Parathyroid adenoma (tissue), 2 donors: ENCODE measurements around the gene NEGR1.

Source experiments
- H2AFZ ChIP-seq: fragments of 300-600 bp; sonication (generic); one replicate; pipeline ENCODE4 v1.7.0; 2017; ENCODE audit warnings: antibody characterized with exemption, mild to moderate bottlenecking
- H3K27ac ChIP-seq: fragments of 300-600 bp; sonication (generic); one replicate; pipeline ENCODE4 v1.7.0; 2017
- H3K27me3 ChIP-seq: fragments of 300-600 bp; sonication (generic); one replicate; pipeline ENCODE4 v1.7.0; 2017; ENCODE audit warnings: low read length; ENCODE audit not compliant: control insufficient read depth, insufficient read depth
- H3K36me3 ChIP-seq: fragments of 300-600 bp; sonication (generic); one replicate; pipeline ENCODE4 v1.7.0; 2017; ENCODE audit warnings: low read length; ENCODE audit not compliant: control insufficient read depth, insufficient read depth
- H3K4me1 ChIP-seq: fragments of 300-600 bp; sonication (generic); one replicate; pipeline ENCODE4 v1.7.0; 2017; ENCODE audit warnings: control low read depth
- H3K4me2 ChIP-seq: fragments of 300-600 bp; sonication (generic); one replicate; pipeline ENCODE4 v1.7.0; 2017; ENCODE audit warnings: low read length
- H3K4me3 ChIP-seq: fragments of 300-600 bp; sonication (generic); one replicate; pipeline ENCODE4 v1.7.0; 2017; ENCODE audit warnings: low read depth, low read length
- H3K79me2 ChIP-seq: fragments of 300-600 bp; sonication (generic); one replicate; pipeline ENCODE4 v1.7.0; 2017; ENCODE audit warnings: control low read depth
- H3K9ac ChIP-seq: fragments of 300-600 bp; sonication (generic); one replicate; pipeline ENCODE4 v1.7.0; 2017; ENCODE audit warnings: mild to moderate bottlenecking
- H3K9me3 ChIP-seq: fragments of 300-600 bp; sonication (generic); one replicate; pipeline ENCODE4 v1.7.0; 2017; ENCODE audit warnings: low read length; ENCODE audit not compliant: control insufficient read depth
- CTCF ChIP-seq: fragments of 300-600 bp; sonication (generic); IDR thresholded peaks from one replicate; pipeline ENCODE4 v1.7.0; 2017; ENCODE audit warnings: antibody characterized with exemption, mild to moderate bottlenecking
- donor health status: primary hyperparathyroidism.

NEGR1 gene

GRCh38 chr1:71881611-71882010 lies 400.7 kb downstream of the NEGR1 start:
- H3K27ac ChIP-seq = no peak overlapping the region
- no peaks in the 10 kb centered on the region for H3K9me3 ChIP-seq
- H3K4me1 ChIP-seq = no peaks in the 10 kb centered on the region
- H3K4me2 ChIP-seq = no peak overlapping the region
- no peak overlapping the region for H2AFZ ChIP-seq
- no peak for TF ChIP-seq CTCF
- H3K36me3 ChIP-seq = no peaks in the 10 kb centered on the region
- no peak overlapping the region for H3K4me3 ChIP-seq
- H3K79me2 ChIP-seq = no peaks in the 10 kb centered on the region
- H3K27me3 ChIP-seq = no peaks in the 10 kb centered on the region
- H3K9ac ChIP-seq = no peak overlapping the region

- Histone ChIP-seq H3K4me2 (no peak overlapping the region), H3K27ac (no peak overlapping the region), H3K79me2 (no peaks in the 10 kb centered on the region), H3K36me3 (no peaks in the 10 kb centered on the region), H3K4me3 (no peak overlapping the region), H2AFZ (no peak overlapping the region), H3K4me1 (no peaks in the 10 kb centered on the region), H3K9ac (no peak overlapping the region), H3K9me3 (no peaks in the 10 kb centered on the region), H3K27me3 (no peaks in the 10 kb centered on the region)
- TF ChIP-seq CTCF = no peak
These were observed 413.0 kb downstream of the NEGR1 start for GRCh38 chr1:71869326-71869725.

GRCh38 chr1:71862756-71863155 lies 419.6 kb downstream of the NEGR1 start:
- H3K27ac ChIP-seq = no peak overlapping the region

GRCh38 chr1:71861022-71861421 lies 421.3 kb downstream of the NEGR1 start:
- H3K4me1 ChIP-seq = no peaks in the 10 kb centered on the region
- no peaks in the 10 kb centered on the region for H3K27me3 ChIP-seq
- H3K27ac ChIP-seq = no peak overlapping the region
- no peak for TF ChIP-seq CTCF
- no peaks in the 10 kb centered on the region for H3K79me2 ChIP-seq
- no peak overlapping the region for H3K4me3 ChIP-seq
- no peaks in the 10 kb centered on the region for H3K9me3 ChIP-seq
- H3K4me2 ChIP-seq = no peak overlapping the region
- H3K36me3 ChIP-seq = no peaks in the 10 kb centered on the region
- H3K9ac ChIP-seq = no peak overlapping the region
- no peak overlapping the region for H2AFZ ChIP-seq

More at GRCh38 chr1:71862756-71863155, 419.6 kb downstream of the NEGR1 start:
- Histone ChIP-seq H3K4me1 (no peaks in the 10 kb centered on the region), H3K79me2 (no peaks in the 10 kb centered on the region), H3K9ac (no peak overlapping the region), H2AFZ (no peak overlapping the region), H3K9me3 (no peaks in the 10 kb centered on the region), H3K4me3 (no peak overlapping the region), H3K36me3 (no peaks in the 10 kb centered on the region), H3K27me3 (no peaks in the 10 kb centered on the region), H3K4me2 (no peak overlapping the region)
- no peak for TF ChIP-seq CTCF

GRCh38 chr1:71859806-71860205 lies 422.5 kb downstream of the NEGR1 start:
- Histone ChIP-seq H3K9ac (no peak overlapping the region), H2AFZ (no peak overlapping the region), H3K4me2 (no peak overlapping the region), H3K27ac (no peak overlapping the region), H3K27me3 (no peaks in the 10 kb centered on the region), H3K4me3 (no peak overlapping the region), H3K79me2 (no peaks in the 10 kb centered on the region), H3K4me1 (no peaks in the 10 kb centered on the region), H3K36me3 (no peaks in the 10 kb centered on the region), H3K9me3 (no peaks in the 10 kb centered on the region)
- no peak for TF ChIP-seq CTCF
